ENCODE data around the gene SLC25A26. TPM values are rescaled to one million over a fixed set of nuclear protein-coding genes. Genes with fewer than 3 reads are reported as not detected.

The SLC25A26 gene
- total and polyA plus RNA-seq, 3 experiments from 2014 or later = 18.9 to 38.4 (median 22.5) TPM

DNA sequence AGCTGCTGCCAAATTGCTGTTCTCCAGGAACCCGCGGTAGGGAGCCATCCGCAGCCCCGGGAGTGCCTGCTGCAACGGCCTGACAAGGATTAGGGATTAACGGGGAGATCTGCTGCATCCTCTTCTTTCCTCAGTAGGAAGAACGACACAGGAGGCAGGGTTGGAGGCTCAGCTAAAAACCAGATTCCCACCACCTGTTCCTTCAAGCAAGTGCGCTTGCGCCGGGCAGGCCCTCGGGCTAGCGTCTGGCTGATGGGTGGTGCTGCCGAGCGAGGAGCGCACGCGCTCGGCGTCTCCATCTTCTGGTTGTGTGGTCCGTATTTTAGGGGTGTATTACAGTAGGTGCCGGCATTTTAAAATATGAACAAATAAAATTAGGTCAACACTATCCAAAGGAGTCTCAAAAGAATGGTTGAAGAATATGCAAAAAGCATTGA is 25.4 kb upstream of the SLC25A26 start:
- ChIA-PET CTCF (no interaction called here), POLR2A (no interaction called here)
- no peaks in the 10 kb centered on the region for H3K27me3 ChIP-seq (ENCODE audit: insufficient read depth, low read length, poor library complexity, severe bottlenecking)
- H3K27ac ChIP-seq (ENCODE audit: low read depth, low read length) = no peak overlapping the region
- Mint-ChIP-seq H3K4me3 (no peak overlapping the region), H3K4me1 (peaks cover 0 to 4% (median 2%) of the 10 kb centered on the region in 3 donors), H3K27ac (no peak overlapping the region), H3K27me3 (peaks cover 17 to 41% of the 10 kb centered on the region in 2 donors), H3K9me3 (no peaks in the 10 kb centered on the region), H3K36me3 (no peaks in the 10 kb centered on the region)
- H3K36me3 ChIP-seq (ENCODE audit: insufficient read depth, low read length) = no peaks in the 10 kb centered on the region
- H3K4me3 ChIP-seq (ENCODE audit: low read length) = no peak overlapping the region
- H3K9me3 ChIP-seq (ENCODE audit: low read length) = no peaks in the 10 kb centered on the region
- no peaks in the 10 kb centered on the region for H3K4me1 ChIP-seq (ENCODE audit: insufficient read depth, low read length)
- DNase-seq = peak in 1 of 5 donors; percentile 46

DNA sequence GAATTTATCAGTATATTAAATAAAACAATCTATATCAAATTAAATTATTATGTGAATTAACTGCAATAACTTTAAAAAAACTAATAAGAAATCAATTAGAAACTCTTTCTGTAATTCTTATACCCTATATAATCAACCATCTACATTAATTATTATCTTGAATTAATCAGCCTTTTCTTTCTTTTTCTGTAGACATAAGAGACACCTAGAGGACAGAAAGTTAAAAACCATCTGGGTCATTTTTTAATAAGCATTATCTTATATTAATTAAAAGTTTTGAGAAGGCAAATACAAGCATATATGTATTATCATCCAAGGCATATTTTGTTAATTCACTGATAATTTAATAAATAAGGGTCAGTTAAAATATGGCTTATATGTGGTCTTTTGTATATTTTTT is 24.2 kb upstream of the SLC25A26 start:
- Mint-ChIP-seq H3K27me3 (peaks cover 17 to 41% of the 10 kb centered on the region in 2 donors), H3K4me1 (peaks cover 0 to 4% (median 2%) of the 10 kb centered on the region in 3 donors), H3K4me3 (no peak overlapping the region), H3K36me3 (no peaks in the 10 kb centered on the region), H3K9me3 (no peaks in the 10 kb centered on the region), H3K27ac (no peak overlapping the region)
- ChIA-PET POLR2A (no interaction called here), CTCF (no interaction called here)
- H3K27me3 ChIP-seq (ENCODE audit: insufficient read depth, low read length, poor library complexity, severe bottlenecking) = no peaks in the 10 kb centered on the region
- no peak for DNase-seq
- no peaks in the 10 kb centered on the region for H3K4me1 ChIP-seq (ENCODE audit: insufficient read depth, low read length)
- H3K9me3 ChIP-seq (ENCODE audit: low read length) = no peaks in the 10 kb centered on the region
- no peaks in the 10 kb centered on the region for H3K36me3 ChIP-seq (ENCODE audit: insufficient read depth, low read length)
- no peak overlapping the region for H3K27ac ChIP-seq (ENCODE audit: low read depth, low read length)
- no peak overlapping the region for H3K4me3 ChIP-seq (ENCODE audit: low read length)

DNA sequence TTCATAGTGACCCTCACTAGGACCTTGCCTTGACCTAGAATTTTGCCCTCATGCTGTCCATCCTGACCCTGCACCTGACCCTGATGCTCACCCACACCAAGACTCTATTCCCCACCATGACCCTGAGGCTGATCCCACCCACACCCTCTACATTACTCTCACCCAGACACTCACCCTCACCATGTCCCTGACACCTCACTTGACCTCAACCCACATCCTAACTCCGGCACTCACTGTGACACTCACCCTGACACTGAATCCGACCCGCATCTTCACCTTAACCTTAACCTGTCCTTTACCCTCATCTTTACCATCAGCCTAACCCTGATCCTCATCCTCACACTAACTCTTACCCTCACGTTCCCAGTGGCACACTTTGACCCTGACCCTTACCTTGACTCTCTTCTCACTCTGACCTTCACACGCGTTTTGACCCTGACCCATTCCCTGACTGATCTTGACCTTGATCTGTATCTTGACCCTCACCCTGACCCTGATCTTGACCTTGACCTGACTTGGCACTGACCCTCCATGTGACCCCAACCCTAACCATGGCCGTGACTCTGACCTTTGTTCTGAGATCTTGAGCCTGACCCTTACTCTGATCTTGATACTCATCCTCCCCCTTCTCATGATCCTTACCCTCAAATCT is 22.2 kb upstream of the SLC25A26 start:
- Histone ChIP-seq H3K4me1 (ENCODE audit: insufficient read depth, low read length) (no peaks in the 10 kb centered on the region), H3K36me3 (ENCODE audit: insufficient read depth, low read length) (no peaks in the 10 kb centered on the region), H3K9me3 (ENCODE audit: low read length) (no peaks in the 10 kb centered on the region), H3K27me3 (ENCODE audit: insufficient read depth, low read length, poor library complexity, severe bottlenecking) (no peaks in the 10 kb centered on the region), H3K4me3 (ENCODE audit: low read length) (no peak overlapping the region), H3K27ac (ENCODE audit: low read depth, low read length) (no peak overlapping the region)
- Mint-ChIP-seq H3K27ac (no peak overlapping the region), H3K36me3 (no peaks in the 10 kb centered on the region), H3K4me3 (no peak overlapping the region), H3K27me3 (peaks cover 17 to 40% of the 10 kb centered on the region in 2 donors), H3K9me3 (no peaks in the 10 kb centered on the region), H3K4me1 (peaks cover 0 to 4% (median 2%) of the 10 kb centered on the region in 3 donors)
- no peak for DNase-seq
- ChIA-PET CTCF (no interaction called here), POLR2A (no interaction called here)

GRCh38 chr3:66199089-66199473 is 21.7 kb upstream of the SLC25A26 start:
- Histone ChIP-seq H3K9me3 (ENCODE audit: low read length) (no peaks in the 10 kb centered on the region), H3K4me1 (ENCODE audit: insufficient read depth, low read length) (no peaks in the 10 kb centered on the region), H3K27ac (ENCODE audit: low read depth, low read length) (no peak overlapping the region), H3K4me3 (ENCODE audit: low read length) (no peak overlapping the region), H3K27me3 (ENCODE audit: insufficient read depth, low read length, poor library complexity, severe bottlenecking) (no peaks in the 10 kb centered on the region), H3K36me3 (ENCODE audit: insufficient read depth, low read length) (no peaks in the 10 kb centered on the region)
- peaks cover 17 to 41% of the 10 kb centered on the region in 2 donors for H3K27me3 Mint-ChIP-seq
- no peak for DNase-seq
- ChIA-PET POLR2A (no interaction called here), CTCF (no interaction called here)
- no peak overlapping the region for H3K27ac Mint-ChIP-seq
- H3K4me3 Mint-ChIP-seq = no peak overlapping the region
- H3K9me3 Mint-ChIP-seq = no peaks in the 10 kb centered on the region
- peaks cover 0 to 4% (median 2%) of the 10 kb centered on the region in 3 donors for H3K4me1 Mint-ChIP-seq
- H3K36me3 Mint-ChIP-seq = no peaks in the 10 kb centered on the region

- no peaks in the 10 kb centered on the region for H3K36me3 ChIP-seq (ENCODE audit: insufficient read depth, low read length)
- H3K36me3 Mint-ChIP-seq = no peaks in the 10 kb centered on the region
- no peak overlapping the region for H3K27ac ChIP-seq (ENCODE audit: low read depth, low read length)
- H3K4me1 ChIP-seq (ENCODE audit: insufficient read depth, low read length) = no peaks in the 10 kb centered on the region
- H3K4me1 Mint-ChIP-seq = peaks cover 0 to 4% (median 2%) of the 10 kb centered on the region in 3 donors
- no peak overlapping the region for H3K4me3 Mint-ChIP-seq
- no peaks in the 10 kb centered on the region for H3K9me3 ChIP-seq (ENCODE audit: low read length)
- ChIA-PET CTCF (interaction anchor here (1.2 kb wide), 1 partner anchor 10 kb away, joined by 3 read pairs; no protein-coding TSS in a partner anchor), POLR2A (no interaction called here)
- DNase-seq = no peak
- H3K27me3 ChIP-seq (ENCODE audit: insufficient read depth, low read length, poor library complexity, severe bottlenecking) = no peaks in the 10 kb centered on the region
- no peaks in the 10 kb centered on the region for H3K9me3 Mint-ChIP-seq
- H3K27me3 Mint-ChIP-seq = peaks cover 17 to 45% of the 10 kb centered on the region in 2 donors
- H3K4me3 ChIP-seq (ENCODE audit: low read length) = no peak overlapping the region
- H3K27ac Mint-ChIP-seq = no peak overlapping the region
Observed at GRCh38 chr3:66200147-66200546, 20.7 kb upstream of the SLC25A26 start.

DNA sequence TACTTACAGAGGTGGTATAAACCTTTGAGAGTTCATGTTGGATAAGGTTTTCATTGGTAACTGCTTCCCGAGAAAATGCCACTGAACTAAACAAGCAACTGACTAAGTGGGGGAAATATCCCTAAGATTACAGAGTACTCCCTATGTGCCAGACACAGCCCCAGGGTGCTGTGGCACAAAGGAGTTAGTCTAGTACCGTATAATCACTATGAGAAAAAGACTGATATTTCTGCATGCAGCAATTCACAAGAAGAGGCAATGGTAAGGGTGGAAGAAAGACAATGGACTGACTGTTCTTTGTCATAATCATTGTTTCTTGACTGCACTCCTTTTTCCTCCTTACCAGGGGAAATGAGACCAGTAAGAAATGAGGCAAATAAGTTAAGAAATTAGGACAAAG is 20.0 kb upstream of the SLC25A26 start:
- Histone ChIP-seq H3K27me3 (ENCODE audit: insufficient read depth, low read length, poor library complexity, severe bottlenecking) (no peaks in the 10 kb centered on the region), H3K9me3 (ENCODE audit: low read length) (no peaks in the 10 kb centered on the region), H3K36me3 (ENCODE audit: insufficient read depth, low read length) (no peaks in the 10 kb centered on the region), H3K4me1 (ENCODE audit: insufficient read depth, low read length) (no peaks in the 10 kb centered on the region), H3K27ac (ENCODE audit: low read depth, low read length) (no peak overlapping the region), H3K4me3 (ENCODE audit: low read length) (no peak overlapping the region)
- Mint-ChIP-seq H3K36me3 (no peaks in the 10 kb centered on the region), H3K4me3 (no peak overlapping the region), H3K4me1 (no peaks in the 10 kb centered on the region), H3K9me3 (no peaks in the 10 kb centered on the region), H3K27me3 (peaks cover 13 to 45% of the 10 kb centered on the region in 2 donors), H3K27ac (no peak overlapping the region)
- ChIA-PET POLR2A (no interaction called here), CTCF (interaction anchor here (1.2 kb wide), 1 partner anchor 9 kb away, joined by 3 read pairs; no protein-coding TSS in a partner anchor)
- no peak for DNase-seq

- Histone ChIP-seq H3K36me3 (ENCODE audit: insufficient read depth, low read length) (no peaks in the 10 kb centered on the region), H3K4me1 (ENCODE audit: insufficient read depth, low read length) (no peaks in the 10 kb centered on the region), H3K27ac (ENCODE audit: low read depth, low read length) (no peak overlapping the region), H3K4me3 (ENCODE audit: low read length) (no peak overlapping the region), H3K9me3 (ENCODE audit: low read length) (no peaks in the 10 kb centered on the region), H3K27me3 (ENCODE audit: insufficient read depth, low read length, poor library complexity, severe bottlenecking) (no peaks in the 10 kb centered on the region)
- no peak for DNase-seq
- POLR2A ChIA-PET = no interaction called here
- Mint-ChIP-seq H3K27me3 (peaks cover 6 to 33% of the 10 kb centered on the region in 2 donors), H3K36me3 (no peaks in the 10 kb centered on the region), H3K4me3 (no peak overlapping the region), H3K27ac (no peak overlapping the region), H3K9me3 (peaks cover 0 to 1% (median 0%) of the 10 kb centered on the region in 5 donors), H3K4me1 (no peaks in the 10 kb centered on the region)
- CTCF ChIA-PET = no interaction called here
Observed at GRCh38 chr3:66203275-66203674, 17.5 kb upstream of the SLC25A26 start.

DNA sequence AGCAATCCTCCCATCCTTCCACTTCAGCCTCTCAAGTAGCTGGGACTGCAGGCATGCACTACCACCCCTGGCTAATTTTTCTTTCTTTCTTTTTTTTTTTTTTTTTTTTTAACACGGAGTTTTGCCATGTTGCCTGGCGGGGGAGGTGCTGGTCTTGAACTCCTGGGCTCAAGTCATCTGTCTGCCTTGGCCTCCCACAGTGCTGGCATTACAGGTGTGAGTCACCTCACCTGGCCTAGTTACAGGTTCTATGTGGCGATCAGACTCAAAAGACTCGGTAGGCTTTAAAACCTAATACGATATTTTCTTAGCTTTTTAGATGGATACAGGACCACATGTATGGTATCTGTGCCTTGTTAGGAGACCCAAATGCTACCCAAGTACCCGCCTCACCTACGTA is 14.0 kb upstream of the SLC25A26 start:
- Mint-ChIP-seq H3K4me1 (no peaks in the 10 kb centered on the region), H3K9me3 (peaks cover 0 to 1% (median 0%) of the 10 kb centered on the region in 5 donors), H3K4me3 (no peak overlapping the region), H3K27me3 (peaks cover 5 to 25% of the 10 kb centered on the region in 2 donors), H3K27ac (no peak overlapping the region), H3K36me3 (no peaks in the 10 kb centered on the region)
- POLR2A ChIA-PET = interaction anchor here (0.7 kb wide), 1 partner anchor 14 kb away, joined by 3 read pairs; the partner anchor contains the start of gene SLC25A26
- Histone ChIP-seq H3K27me3 (ENCODE audit: insufficient read depth, low read length, poor library complexity, severe bottlenecking) (no peaks in the 10 kb centered on the region), H3K4me3 (ENCODE audit: low read length) (no peak overlapping the region), H3K4me1 (ENCODE audit: insufficient read depth, low read length) (no peaks in the 10 kb centered on the region), H3K27ac (ENCODE audit: low read depth, low read length) (no peak overlapping the region), H3K9me3 (ENCODE audit: low read length) (no peaks in the 10 kb centered on the region), H3K36me3 (ENCODE audit: insufficient read depth, low read length) (no peaks in the 10 kb centered on the region)
- DNase-seq = no peak
- CTCF ChIA-PET = no interaction called here
